Measurements from ENCODE around the gene ELMO1.

Gene ELMO1

DNA sequence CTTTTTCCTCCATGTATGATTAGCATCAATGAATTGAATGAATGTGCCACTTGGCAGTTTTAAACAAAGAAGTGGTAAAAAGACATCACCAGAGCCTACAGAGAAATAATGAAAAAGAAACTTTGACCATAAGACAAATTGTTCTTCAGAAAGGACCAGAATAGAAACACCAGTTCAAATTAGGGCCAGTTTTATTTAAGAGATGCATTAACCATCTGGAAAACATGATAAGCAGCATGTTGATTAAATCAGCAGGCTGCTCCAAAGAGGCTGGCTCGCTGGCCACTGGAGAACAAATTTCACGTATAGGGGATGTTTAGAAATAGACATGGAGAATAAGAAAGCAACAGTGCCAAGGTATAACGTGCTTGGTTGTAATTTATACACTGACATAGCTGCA lies 482.0 kb downstream of the ELMO1 start:
- TF ChIP-seq, protein P1, sequence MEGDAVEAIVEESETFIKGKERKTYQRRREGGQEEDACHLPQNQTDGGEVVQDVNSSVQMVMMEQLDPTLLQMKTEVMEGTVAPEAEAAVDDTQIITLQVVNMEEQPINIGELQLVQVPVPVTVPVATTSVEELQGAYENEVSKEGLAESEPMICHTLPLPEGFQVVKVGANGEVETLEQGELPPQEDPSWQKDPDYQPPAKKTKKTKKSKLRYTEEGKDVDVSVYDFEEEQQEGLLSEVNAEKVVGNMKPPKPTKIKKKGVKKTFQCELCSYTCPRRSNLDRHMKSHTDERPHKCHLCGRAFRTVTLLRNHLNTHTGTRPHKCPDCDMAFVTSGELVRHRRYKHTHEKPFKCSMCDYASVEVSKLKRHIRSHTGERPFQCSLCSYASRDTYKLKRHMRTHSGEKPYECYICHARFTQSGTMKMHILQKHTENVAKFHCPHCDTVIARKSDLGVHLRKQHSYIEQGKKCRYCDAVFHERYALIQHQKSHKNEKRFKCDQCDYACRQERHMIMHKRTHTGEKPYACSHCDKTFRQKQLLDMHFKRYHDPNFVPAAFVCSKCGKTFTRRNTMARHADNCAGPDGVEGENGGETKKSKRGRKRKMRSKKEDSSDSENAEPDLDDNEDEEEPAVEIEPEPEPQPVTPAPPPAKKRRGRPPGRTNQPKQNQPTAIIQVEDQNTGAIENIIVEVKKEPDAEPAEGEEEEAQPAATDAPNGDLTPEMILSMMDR (IDR thresholded peaks at IDR 0.05), result no peak
- no peak for TF ChIP-seq ZFX (IDR thresholded peaks at IDR 0.05; ENCODE audit: borderline replicate concordance)
- no peak overlapping the region for H3K27ac ChIP-seq

DNA sequence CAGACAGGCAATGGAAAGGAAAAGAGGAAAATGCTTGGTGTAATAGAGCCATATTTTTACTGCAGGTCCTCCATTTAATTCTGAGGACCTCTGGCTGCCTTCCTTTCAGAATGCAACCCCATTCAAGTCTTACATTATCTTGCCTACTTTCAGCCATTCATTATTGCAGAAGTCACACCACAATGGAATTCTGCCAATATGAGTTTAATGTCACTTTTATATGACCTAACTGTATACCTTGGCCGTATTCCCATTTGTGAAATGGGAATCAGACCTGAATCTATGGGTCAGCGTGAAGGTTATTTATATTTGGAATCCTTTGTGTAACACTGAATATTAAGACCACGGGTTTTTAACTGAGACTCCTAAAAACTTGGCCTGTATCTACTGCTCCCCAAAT lies 482.6 kb downstream of the ELMO1 start:
- TF ChIP-seq ZFX (IDR thresholded peaks at IDR 0.05; ENCODE audit: borderline replicate concordance), result no peak
- TF ChIP-seq, protein P1 (IDR thresholded peaks at IDR 0.05), result no peak
- no peak overlapping the region for H3K27ac ChIP-seq

DNA sequence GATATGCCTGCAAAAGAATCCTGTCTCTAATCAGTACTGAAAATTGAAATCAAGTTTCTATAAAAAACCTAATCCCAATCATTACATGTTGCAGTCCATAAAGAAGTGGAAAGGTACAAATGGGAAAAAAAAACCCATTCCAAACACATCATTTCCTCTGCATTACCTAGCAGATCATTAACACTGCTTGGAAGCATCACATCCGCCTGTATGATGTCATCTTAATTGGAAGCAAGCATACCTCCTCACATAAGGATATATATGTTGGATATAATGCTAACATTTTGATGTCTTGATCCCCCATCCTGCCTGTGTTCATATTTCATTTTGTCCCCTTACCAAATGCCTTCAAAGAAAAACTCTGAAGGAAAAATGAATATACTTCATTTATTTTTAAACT lies 483.0 kb downstream of the ELMO1 start:
- TF ChIP-seq ZFX (IDR thresholded peaks at IDR 0.05; ENCODE audit: borderline replicate concordance), result no peak
- TF ChIP-seq, protein P1 (IDR thresholded peaks at IDR 0.05), result no peak
- no peak overlapping the region for H3K27ac ChIP-seq

DNA sequence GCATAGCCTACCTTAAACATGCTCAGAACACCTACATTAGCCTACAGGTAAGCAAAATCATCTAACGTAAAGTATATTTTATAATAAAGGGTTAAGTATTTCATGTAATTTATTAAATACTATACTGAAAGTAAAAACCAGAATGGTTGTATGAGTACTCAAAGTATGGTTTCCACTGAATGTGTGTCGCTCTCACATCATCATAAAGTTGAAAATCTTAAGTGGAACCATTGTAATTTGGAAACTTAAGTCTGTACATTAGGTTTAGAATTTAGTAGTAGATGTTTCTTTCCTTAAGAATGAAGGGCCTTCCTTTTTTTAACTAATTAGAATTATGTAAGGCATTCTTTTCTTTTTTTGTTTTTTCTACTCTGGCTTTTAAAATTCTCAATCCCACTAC lies 484.4 kb downstream of the ELMO1 start:
- TF ChIP-seq ZFX (IDR thresholded peaks at IDR 0.05; ENCODE audit: borderline replicate concordance), result no peak
- TF ChIP-seq, protein P1 (IDR thresholded peaks at IDR 0.05), result no peak
- no peak overlapping the region for H3K27ac ChIP-seq

DNA sequence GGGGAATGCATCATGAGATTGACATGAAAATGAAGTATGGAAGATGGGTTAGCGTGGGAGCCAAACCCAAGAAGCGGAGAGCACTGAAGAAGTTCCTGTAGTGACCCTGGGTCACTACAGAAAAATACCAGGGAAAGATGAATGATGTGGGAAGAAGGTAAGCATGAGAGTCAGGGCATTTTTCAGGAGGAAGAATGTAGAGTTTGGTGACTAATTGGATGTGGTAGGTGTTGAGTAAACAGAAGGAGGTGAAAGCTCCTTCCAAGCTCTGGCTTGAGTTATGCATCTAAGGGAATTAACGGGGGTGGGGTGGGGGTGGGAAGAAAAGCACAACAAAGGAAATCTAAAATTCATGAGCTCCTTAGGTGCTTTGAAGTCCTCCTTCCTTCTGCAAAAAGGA lies 486.3 kb downstream of the ELMO1 start:
- TF ChIP-seq ZFX (IDR thresholded peaks at IDR 0.05; ENCODE audit: borderline replicate concordance), result no peak
- TF ChIP-seq, protein P1 (IDR thresholded peaks at IDR 0.05), result no peak
- H3K27ac ChIP-seq, result no peak overlapping the region

DNA sequence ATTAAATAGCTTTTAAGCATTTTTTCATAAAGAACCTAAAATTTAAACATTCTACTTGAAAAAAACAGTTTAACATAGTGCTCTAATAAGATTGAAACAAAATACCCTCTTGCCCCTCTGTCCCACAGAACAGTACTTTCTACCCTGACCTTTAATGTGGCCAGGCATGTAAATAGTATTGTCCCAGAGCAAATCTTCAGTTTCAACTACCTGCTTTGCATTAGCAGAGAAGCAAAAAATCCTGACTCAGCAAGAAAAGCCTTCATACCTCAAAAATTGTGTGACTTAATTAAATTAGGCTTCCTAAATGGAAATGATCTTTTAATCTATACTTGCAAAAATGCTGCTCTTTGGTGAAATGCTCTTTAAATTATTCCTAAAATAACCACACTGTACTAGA lies 487.0 kb downstream of the ELMO1 start:
- no peak overlapping the region for H3K27ac ChIP-seq
- no peak for TF ChIP-seq ZFX (IDR thresholded peaks at IDR 0.05; ENCODE audit: borderline replicate concordance)
- TF ChIP-seq, protein P1 (IDR thresholded peaks at IDR 0.05), result no peak

DNA sequence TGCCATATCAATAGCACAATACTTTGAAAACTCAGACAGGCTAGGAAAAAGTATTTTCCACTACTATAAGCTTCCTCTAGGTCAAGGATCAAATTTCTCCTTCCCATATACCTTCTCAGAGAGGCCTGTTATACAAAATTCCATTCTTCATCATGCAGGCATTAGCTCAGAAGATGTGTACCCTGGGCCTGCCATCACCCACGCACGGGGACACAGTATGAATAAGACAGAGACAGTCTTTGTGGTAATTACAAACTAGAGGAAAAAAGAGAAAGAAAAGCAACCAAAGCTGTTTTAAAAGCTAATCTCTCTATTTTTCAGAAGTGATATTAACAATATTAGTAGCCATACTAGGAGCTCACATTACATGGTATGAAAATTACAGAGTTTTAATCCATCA lies 487.6 kb downstream of the ELMO1 start:
- no peak overlapping the region for H3K27ac ChIP-seq
- TF ChIP-seq ZFX (IDR thresholded peaks at IDR 0.05; ENCODE audit: borderline replicate concordance), result no peak
- TF ChIP-seq, protein P1 (IDR thresholded peaks at IDR 0.05), result no peak

Measured in 22Rv1 (cell line).